GM12875 (cell line): ENCODE results near the gene DOCK7.

Source experiments
- H3K4me3 ChIP-seq: one replicate; pipeline ENCODE4 v1.5.1; 2011; ENCODE audit warnings: low read depth, low read length, control low read depth
- CTCF ChIP-seq: IDR thresholded peaks from 2 replicates; pipeline ENCODE4 v1.5.1; 2011; ENCODE audit warnings: low read depth, mild to moderate bottlenecking, control low read depth, inconsistent platforms, low read length, moderate library complexity, borderline replicate concordance; ENCODE audit not compliant: insufficient read depth

The DOCK7 gene

GRCh38 chr1:62601457-62601856 is 86.7 kb downstream of the DOCK7 start:
- TF ChIP-seq CTCF: no peak
- no peak overlapping the region for H3K4me3 ChIP-seq

GRCh38 chr1:62599044-62599443 is 89.1 kb downstream of the DOCK7 start:
- no peak for TF ChIP-seq CTCF
- H3K4me3 ChIP-seq: no peak overlapping the region

- TF ChIP-seq CTCF: no peak
- H3K4me3 ChIP-seq: no peak within 1 kb of the TSS
These were observed 90.9 kb downstream of the DOCK7 start, which contains the start of gene ANGPTL3 for GRCh38 chr1:62597281-62597680. Gene ANGPTL3, plus strand, starts transcription at chr1:62597520. Its CDS starts 47 bp downstream, at chr1:62597567.

GRCh38 chr1:62595647-62596046 is 92.5 kb downstream of the DOCK7 start:
- TF ChIP-seq CTCF: no peak
- H3K4me3 ChIP-seq: no peak overlapping the region

GRCh38 chr1:62593825-62594394 is 94.3 kb downstream of the DOCK7 start:
- no peak overlapping the region for H3K4me3 ChIP-seq
- no peak for TF ChIP-seq CTCF

- no peak for TF ChIP-seq CTCF
- H3K4me3 ChIP-seq: no peak overlapping the region
These were observed 97.2 kb downstream of the DOCK7 start for GRCh38 chr1:62590970-62591368.

GRCh38 chr1:62590255-62590969 is 97.8 kb downstream of the DOCK7 start:
- no peak overlapping the region for H3K4me3 ChIP-seq
- no peak for TF ChIP-seq CTCF
